Right ventricle myocardium inferior (tissue), 1 donor: Measurements from ENCODE around the gene OR2D3. TPM values are rescaled to one million over a fixed set of nuclear protein-coding genes. Genes with fewer than 3 reads are reported as not detected.
"Not testable (repeated sequence)": the region's sequence is repeated elsewhere in the genome, so short reads cannot be mapped to it uniquely, and the experiment has no call there.

Experiments
- ATAC-seq: fragments of 200-7000 bp; cut with Tn5 transposase; one replicate; pipeline ENCODE4 v1.9.1; 2020; ENCODE audit warnings: mild to moderate bottlenecking, moderate library complexity
- DNase-seq: peaks from one replicate; pipeline ENCODE4 v3.0.0; 2021; ENCODE audit errors: missing footprints
- intact Hi-C: fragments of 100-400 bp; cut with DNase I; formaldehyde crosslinking; loops from one replicate; pipeline ENCODE4 v1.11.0; 2022
- total RNA-seq: library from RNA; stranded (reverse); fragmentation: NEBNext Ultra II Directional; extraction: Animal tissue kit (Norgen Biotek cat#: 25700); gene quantifications from one replicate; pipeline ENCODE4 v1.2.1, GENCODE V29; 2021
- donor health status: DM: no; HTN: yes; CAD: no; lungs with severe emphysema.

Gene OR2D3
- total RNA-seq, 1 donor from 2014 or later: not detected

- intact Hi-C loops: no loop called here
- peak; percentile 89 for ATAC-seq
- DNase-seq: peak; percentile 88
Measured at GRCh38 chr11:6926208-6927029, 5.6 kb downstream of the OR2D3 start, which contains the start of gene ZNF215. Gene ZNF215 (plus strand): TSS chr11:6926426. CDS start chr11:6932273, 5,847 bp downstream.

GRCh38 chr11:6927030-6927617, 6.3 kb downstream of the OR2D3 start:
- intact Hi-C loops: no loop called here
- DNase-seq: no peak
- ATAC-seq: no peak

GRCh38 chr11:6928916-6929315, 8.1 kb downstream of the OR2D3 start:
- no peak for ATAC-seq
- intact Hi-C loops: no loop called here
- no peak for DNase-seq

- intact Hi-C loops: no loop called here
- no peak for ATAC-seq
- no peak for DNase-seq
Measured at GRCh38 chr11:6931146-6931713, 10.4 kb downstream of the OR2D3 start.

- intact Hi-C loops: no loop called here
- DNase-seq (no peak), ATAC-seq (no peak)
Measured at GRCh38 chr11:6932145-6932544, 11.3 kb downstream of the OR2D3 start.

- intact Hi-C loops: no loop called here
- ATAC-seq: no peak
- DNase-seq: no peak
Measured at GRCh38 chr11:6941970-6942369, 21.2 kb downstream of the OR2D3 start.

GRCh38 chr11:6943131-6943530, 22.3 kb downstream of the OR2D3 start:
- no peak for DNase-seq
- no peak for ATAC-seq
- intact Hi-C loops: no loop called here

- DNase-seq, ATAC-seq, intact Hi-C loops: not testable (repeated sequence)
Measured at GRCh38 chr11:6954248-6954647, 33.4 kb downstream of the OR2D3 start.

GRCh38 chr11:6962141-6962540, 41.3 kb downstream of the OR2D3 start:
- intact Hi-C loops: no loop called here
- ATAC-seq (no peak), DNase-seq (no peak)

- no peak for DNase-seq
- no peak for ATAC-seq
- intact Hi-C loops: no loop called here
Measured at GRCh38 chr11:6962673-6963072, 41.9 kb downstream of the OR2D3 start.

GRCh38 chr11:6968816-6969215, 48.0 kb downstream of the OR2D3 start:
- intact Hi-C loops: no loop called here
- ATAC-seq (no peak), DNase-seq (no peak)

GRCh38 chr11:6969854-6970253, 49.1 kb downstream of the OR2D3 start:
- ATAC-seq, intact Hi-C loops, DNase-seq: not testable (repeated sequence)

Other genes starting within 250 kb of the OR2D3 start
- 44.8 TPM for gene MRPL17, start 237.7 kb upstream of the OR2D3 start, total RNA-seq
- not detected for gene OR2AG2, start 149.0 kb upstream of the OR2D3 start, total RNA-seq
- gene OR2AG1, start 138.0 kb upstream of the OR2D3 start, total RNA-seq: not detected
- not detected for gene OR6A2, start 121.3 kb upstream of the OR2D3 start, total RNA-seq
- gene OR10A5, start 75.3 kb upstream of the OR2D3 start, total RNA-seq: not detected
- not detected for gene OR10A2, start 57.9 kb upstream of the OR2D3 start, total RNA-seq
- not detected for gene OR10A4, start 44.4 kb upstream of the OR2D3 start, total RNA-seq
- gene OR2D2, start 28.5 kb upstream of the OR2D3 start, total RNA-seq: not detected
- gene ZNF215, start 5.4 kb downstream of the OR2D3 start, total RNA-seq: 0.60 TPM
- gene ZNF214, start 99.3 kb downstream of the OR2D3 start, total RNA-seq: 1.9 TPM
- gene NLRP14, start 99.5 kb downstream of the OR2D3 start, total RNA-seq: not detected
- not detected for gene RBMXL2, start 168.0 kb downstream of the OR2D3 start, total RNA-seq